ENCODE data around the gene POLD2. TPM values are rescaled to one million over a fixed set of nuclear protein-coding genes. Genes with fewer than 3 reads are reported as not detected.

The POLD2 gene
- total and polyA plus RNA-seq, 2 of the 13 experiments (the other 11 are each of a cell fraction or from before 2014, with no cell fraction given): 87.6 to 95.1 TPM

- BruUV-seq (replicated peaks): no TSS peak
- ChIA-PET POLR2A (no interaction called here), CTCF (ENCODE audit: low intra/inter-chr PET ratio, low total read pairs) (no interaction called here)
- H3K27ac ChIP-seq (ENCODE audit: extremely low read length, insufficient read depth, low read length): no peak overlapping the region
- intact Hi-C loops (cut with micrococcal nuclease; ENCODE audit: unreplicated experiment): no loop called here
- no peak overlapping the region for H3K4me2 ChIP-seq (ENCODE audit: low read depth, low read length)
- in situ Hi-C loops (cut with HindIII; ENCODE audit: extremely low pct_ligation_motif_present, low pct_unique_long_range_greater_than_20kb): loop anchor here (5.0 kb wide), 1 partner anchor 72 kb away; no protein-coding TSS in a partner anchor
- peaks cover 33% of the 10 kb centered on the region for H3K4me1 ChIP-seq (ENCODE audit: insufficient read depth, low read length)
- peaks cover 14% of the 10 kb centered on the region for H3K79me2 ChIP-seq (ENCODE audit: insufficient read depth, low read length)
- ATAC-seq (no peak), FAIRE-seq (no peak), DNase-seq (ENCODE audit: low spot score) (no peak)
- no peak overlapping the region for H2AFZ ChIP-seq (ENCODE audit: low read length)
- H4K20me1 ChIP-seq (ENCODE audit: insufficient read depth, low read length): no peaks in the 10 kb centered on the region
- H3K27me3 ChIP-seq (ENCODE audit: control insufficient read depth in 1 of 2, insufficient read depth in 2 of 2, low read length in 2 of 2): no peaks in the 10 kb centered on the region; a peak in 1 of 5 replicates
- H3K9me3 ChIP-seq (ENCODE audit: low read length): no peaks in the 10 kb centered on the region
- H3K36me3 ChIP-seq (replicated peaks in 1 of 2; ENCODE audit: control insufficient read depth in 1 of 2, insufficient read depth in 2 of 2, low read length in 2 of 2): peaks cover 6 to 20% of the 10 kb centered on the region in 2 experiments
- no peak overlapping the region for H3K9ac ChIP-seq (ENCODE audit: insufficient read depth, low read depth, low read length)
- TF ChIP-seq GATAD2A (CRISPR knock-in tag; IDR thresholded peaks at IDR 0.05) (no peak), ZNF770 (CRISPR knock-in tag; IDR thresholded peaks at IDR 0.05) (peak; percentile 91), ZMYM3 (CRISPR knock-in tag; IDR thresholded peaks at IDR 0.05) (peak; percentile 52; the same call in 1 of the 2 replicates)
- no peak overlapping the region for H3K4me3 ChIP-seq (replicated peaks in 1 of 3; ENCODE audit: insufficient read depth in 1 of 3, low read depth in 2 of 3, low read length in 3 of 3)
- WGBS (ENCODE audit: low lambda C conversion rate): 25% methylated on average over 6 of the region's 6 CpGs
Measured at GRCh38 chr7:44124822-44125202, 1.5 kb upstream of the POLD2 start.

GRCh38 chr7:44122529-44122928, 819 bp downstream of the POLD2 start:
- no peaks in the 10 kb centered on the region for H3K9me3 ChIP-seq (ENCODE audit: low read length)
- peaks cover 15 to 37% of the 10 kb centered on the region in 2 experiments for H3K36me3 ChIP-seq (replicated peaks in 1 of 2; ENCODE audit: control insufficient read depth in 1 of 2, insufficient read depth in 2 of 2, low read length in 2 of 2)
- H2AFZ ChIP-seq (ENCODE audit: low read length): no peak overlapping the region
- peak overlapping the region; percentile 53 for H3K27ac ChIP-seq (ENCODE audit: extremely low read length, insufficient read depth, low read length)
- WGBS (ENCODE audit: low lambda C conversion rate): 44% methylated on average over 1 of the region's 1 CpG
- no peak for DNase-seq (ENCODE audit: low spot score)
- H4K20me1 ChIP-seq (ENCODE audit: insufficient read depth, low read length): no peaks in the 10 kb centered on the region
- BruUV-seq (replicated peaks): no TSS peak
- ChIA-PET CTCF (ENCODE audit: low intra/inter-chr PET ratio, low total read pairs) (no interaction called here), POLR2A (interaction anchor here (1.2 to 1.5 kb wide), 3 partner anchors 9 to 451 kb away, joined by 3 to 4 read pairs (median 4); partner anchors contain the start of gene DDX56)
- no peaks in the 10 kb centered on the region; a peak in 1 of 5 replicates for H3K27me3 ChIP-seq (ENCODE audit: control insufficient read depth in 1 of 2, insufficient read depth in 2 of 2, low read length in 2 of 2)
- peak overlapping the region; percentile 78 to 86 (median 83) for H3K4me3 ChIP-seq (replicated peaks in 1 of 3; ENCODE audit: insufficient read depth in 1 of 3, low read depth in 2 of 3, low read length in 3 of 3)
- peaks cover 24% of the 10 kb centered on the region for H3K4me1 ChIP-seq (ENCODE audit: insufficient read depth, low read length)
- H3K79me2 ChIP-seq (ENCODE audit: insufficient read depth, low read length): peaks cover 14% of the 10 kb centered on the region
- in situ Hi-C loops (cut with HindIII; ENCODE audit: extremely low pct_ligation_motif_present, low pct_unique_long_range_greater_than_20kb) (loop anchor here (5.0 kb wide), 1 partner anchor 75 kb away; no protein-coding TSS in a partner anchor), intact Hi-C loops (cut with micrococcal nuclease; ENCODE audit: unreplicated experiment) (loop anchor here (2.0 kb wide), 1 partner anchor 40 kb away; the partner anchor contains the start of gene POLM)
- no peak for ATAC-seq
- no peak for FAIRE-seq
- H3K4me2 ChIP-seq (ENCODE audit: low read depth, low read length): peak overlapping the region; percentile 95
- no peak for TF ChIP-seq ZNF180 (CRISPR knock-in tag; IDR thresholded peaks at IDR 0.05; ENCODE audit: borderline replicate concordance, low read depth)
- no peak for TF ChIP-seq CSRNP2 (CRISPR knock-in tag; conservative IDR thresholded peaks at IDR 0.05; ENCODE audit: low read depth)
- TF ChIP-seq NFYC (CRISPR knock-in tag; IDR thresholded peaks at IDR 0.05): no peak
- no peak for TF ChIP-seq JUND (CRISPR knock-in tag; IDR thresholded peaks at IDR 0.05)
- 0 out of 2 replicates have a peak, but pooled peaks have one; percentile 3 for TF ChIP-seq SATB2 (CRISPR knock-in tag; IDR thresholded peaks at IDR 0.05)
- no peak for TF ChIP-seq AKNA (CRISPR knock-in tag; IDR thresholded peaks at IDR 0.05; ENCODE audit: borderline replicate concordance)
- TF ChIP-seq NR3C1 (CRISPR knock-in tag; IDR thresholded peaks at IDR 0.05): no peak
- H3K9ac ChIP-seq (ENCODE audit: insufficient read depth, low read depth, low read length): peak overlapping the region; percentile 76
